HepG2 (cell line): ENCODE measurements around the gene AKAP12. TPM values are rescaled to one million over a fixed set of nuclear protein-coding genes. Genes with fewer than 3 reads are reported as not detected.

ENCODE experiments used
- HNF4G ChIP-seq, 2 experiments: sonication (generic) in 1 of 2; formaldehyde crosslinking in 1 of 2; IDR thresholded peaks; 2 replicates each; pipeline versions ENCODE4 v1.4.0 to v1.6.1; 2011 to 2020; ENCODE audit warnings: borderline replicate concordance in 2 of 2, low read depth in 2 of 2, mild to moderate bottlenecking in 2 of 2, low read length in 1 of 2, missing genetic modification reagents in 1 of 2, moderate library complexity in 1 of 2
- SIX1 ChIP-seq: sonication (generic); formaldehyde crosslinking; IDR thresholded peaks from 2 replicates; pipeline ENCODE4 v1.4.0; 2020; ENCODE audit warnings: missing genetic modification reagents, borderline replicate concordance
- SOX5 ChIP-seq: IDR thresholded peaks from 2 replicates; pipeline ENCODE4 v1.6.1; 2016; ENCODE audit warnings: borderline replicate concordance
- SRSF1 ChIP-seq: fragments of 200-400 bp; formaldehyde crosslinking; optimal IDR thresholded peaks from 2 replicates; pipeline ENCODE3; 2017; ENCODE audit warnings: mild to moderate bottlenecking, low read depth, low read length, moderate library complexity
- SRSF4 ChIP-seq: fragments of 200-400 bp; formaldehyde crosslinking; IDR thresholded peaks from one replicate; pipeline ENCODE4 v1.6.1; 2018; ENCODE audit warnings: mild to moderate bottlenecking, low read depth, low read length, moderate library complexity; ENCODE audit not compliant: poor library complexity, severe bottlenecking
- TCF12 ChIP-seq, 2 experiments: fragments of 450-650 bp in 1 of 2; sonication (generic) in 1 of 2; formaldehyde crosslinking in 1 of 2; IDR thresholded peaks; 2 replicates each; pipeline versions ENCODE4 v1.6.1 to v1.8.0; 2017 to 2022; ENCODE audit warnings: antibody characterized with exemption in 1 of 2, mild to moderate bottlenecking in 1 of 2, missing genetic modification reagents in 1 of 2, moderate library complexity in 1 of 2
- ZNF773 ChIP-seq: sonication (generic); formaldehyde crosslinking; IDR thresholded peaks from 2 replicates; pipeline ENCODE4 v1.4.0; 2020; ENCODE audit warnings: missing genetic modification reagents, borderline replicate concordance
- polyA plus RNA-seq, 8 experiments: library from polyadenylated mRNA; depleted of rRNA in 3 of 8; stranded (reverse) in 7 of 8; unstranded in 1 of 8; fragments of >200 nt; fragmentation: Illumina TruSeq in 4 of 8; extraction: Trizol in 4 of 8; gene quantifications; 2 replicates each; pipeline versions ENCODE4 v1.2.1 to v1.2.3, GENCODE V29; 2011 to 2016; ENCODE audit warnings: low read depth in 4 of 8, missing spikeins in 1 of 8, mixed read lengths in 1 of 8; ENCODE audit not compliant: insufficient read depth in 1 of 8
- total RNA-seq, 5 experiments: library from RNA; depleted of rRNA; stranded (reverse); fragments of >200 nt; fragmentation: Illumina TruSeq; extraction: Trizol; gene quantifications; 2 replicates each; pipeline ENCODE4 v1.2.3, GENCODE V29; 2016; ENCODE audit warnings: low read depth in 1 of 5
- TF ChIP-seq, protein P1 (sequence below): sonication (generic); formaldehyde crosslinking; IDR thresholded peaks from 2 replicates; pipeline ENCODE4 v1.4.0; 2020; ENCODE audit warnings: low read depth, missing genetic modification reagents
- TF ChIP-seq, protein P2 (sequence below): sonication (generic); formaldehyde crosslinking; IDR thresholded peaks from 2 replicates; pipeline ENCODE4 v1.9.0; 2021; ENCODE audit warnings: missing genetic modification reagents, borderline replicate concordance
- TF ChIP-seq, protein P3 (sequence below): sonication (generic); formaldehyde crosslinking; IDR thresholded peaks from 2 replicates; pipeline ENCODE4 v1.4.0; 2020; ENCODE audit warnings: mild to moderate bottlenecking, missing genetic modification reagents
- TF ChIP-seq, protein P4 (sequence below): IDR thresholded peaks from 2 replicates; pipeline ENCODE4 v1.6.1; 2016; ENCODE audit warnings: low read depth, missing genetic modification reagents, missing compliant biosample characterization
- TF ChIP-seq, protein P5 (sequence below): sonication (generic); formaldehyde crosslinking; IDR thresholded peaks from 2 replicates; pipeline ENCODE4 v1.5.1; 2020; ENCODE audit warnings: missing genetic modification reagents, mild to moderate bottlenecking, borderline replicate concordance

The AKAP12 gene
- total and polyA plus RNA-seq, 2 of the 13 experiments (the other 11 are each of a cell fraction or from before 2014, with no cell fraction given) = 10.6 to 19.0 TPM

DNA sequence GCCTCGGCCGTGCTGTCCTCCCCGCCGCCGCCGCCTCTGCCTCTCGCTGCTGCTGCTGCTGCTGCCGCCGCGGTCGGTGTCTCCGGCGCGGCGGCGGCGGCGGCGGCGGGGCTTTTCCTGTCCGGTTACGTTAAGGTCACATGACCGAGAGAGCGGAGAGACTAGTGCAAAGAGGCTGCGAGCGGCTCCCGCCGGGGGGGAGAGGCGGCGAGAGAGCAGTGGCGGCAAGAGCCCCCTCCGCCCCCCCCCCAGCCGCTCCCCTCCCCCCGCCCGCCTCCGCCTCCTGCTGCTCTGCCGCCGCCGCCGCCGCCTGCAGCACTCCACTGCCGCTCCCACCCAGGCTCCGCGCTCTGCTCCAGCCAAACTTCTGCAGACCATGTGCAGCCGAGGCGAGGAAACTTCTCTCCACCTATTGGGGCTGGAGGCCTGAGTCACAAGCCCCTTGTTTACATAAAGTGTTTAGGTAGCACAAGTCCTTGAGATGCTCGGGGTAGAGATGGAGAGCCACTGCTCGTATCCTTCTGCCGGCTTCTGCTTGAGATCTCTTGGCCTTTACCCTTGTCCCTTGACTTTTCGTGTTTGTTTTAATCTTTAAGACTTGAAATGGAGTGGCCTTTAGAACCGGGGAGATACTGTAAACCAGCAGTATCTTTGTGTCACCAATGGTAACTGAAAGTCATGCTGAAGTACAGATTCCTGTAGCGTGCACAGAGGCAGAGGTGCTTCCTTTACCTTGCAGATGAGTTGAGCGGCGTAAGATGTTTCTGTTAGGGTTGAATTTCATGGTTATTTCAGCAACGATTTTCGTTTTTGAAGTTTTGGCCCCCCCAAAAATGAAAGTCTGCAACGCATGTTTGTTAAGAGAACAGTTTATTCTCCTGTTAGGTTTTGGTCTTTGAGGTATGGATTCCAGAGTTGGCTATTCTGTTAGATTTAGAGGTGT, 152.0 kb downstream of the AKAP12 start, which contains the start of gene ZBTB2 (continued):
- TF ChIP-seq, protein P1, sequence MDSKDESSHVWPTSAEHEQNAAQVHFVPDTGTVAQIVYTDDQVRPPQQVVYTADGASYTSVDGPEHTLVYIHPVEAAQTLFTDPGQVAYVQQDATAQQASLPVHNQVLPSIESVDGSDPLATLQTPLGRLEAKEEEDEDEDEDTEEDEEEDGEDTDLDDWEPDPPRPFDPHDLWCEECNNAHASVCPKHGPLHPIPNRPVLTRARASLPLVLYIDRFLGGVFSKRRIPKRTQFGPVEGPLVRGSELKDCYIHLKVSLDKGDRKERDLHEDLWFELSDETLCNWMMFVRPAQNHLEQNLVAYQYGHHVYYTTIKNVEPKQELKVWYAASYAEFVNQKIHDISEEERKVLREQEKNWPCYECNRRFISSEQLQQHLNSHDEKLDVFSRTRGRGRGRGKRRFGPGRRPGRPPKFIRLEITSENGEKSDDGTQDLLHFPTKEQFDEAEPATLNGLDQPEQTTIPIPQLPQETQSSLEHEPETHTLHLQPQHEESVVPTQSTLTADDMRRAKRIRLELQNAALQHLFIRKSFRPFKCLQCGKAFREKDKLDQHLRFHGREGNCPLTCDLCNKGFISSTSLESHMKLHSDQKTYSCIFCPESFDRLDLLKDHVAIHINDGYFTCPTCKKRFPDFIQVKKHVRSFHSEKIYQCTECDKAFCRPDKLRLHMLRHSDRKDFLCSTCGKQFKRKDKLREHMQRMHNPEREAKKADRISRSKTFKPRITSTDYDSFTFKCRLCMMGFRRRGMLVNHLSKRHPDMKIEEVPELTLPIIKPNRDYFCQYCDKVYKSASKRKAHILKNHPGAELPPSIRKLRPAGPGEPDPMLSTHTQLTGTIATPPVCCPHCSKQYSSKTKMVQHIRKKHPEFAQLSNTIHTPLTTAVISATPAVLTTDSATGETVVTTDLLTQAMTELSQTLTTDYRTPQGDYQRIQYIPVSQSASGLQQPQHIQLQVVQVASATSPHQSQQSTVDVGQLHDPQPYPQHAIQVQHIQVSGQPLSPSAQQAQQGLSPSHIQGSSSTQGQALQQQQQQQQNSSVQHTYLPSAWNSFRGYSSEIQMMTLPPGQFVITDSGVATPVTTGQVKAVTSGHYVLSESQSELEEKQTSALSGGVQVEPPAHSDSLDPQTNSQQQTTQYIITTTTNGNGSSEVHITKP (CRISPR knock-in tag) = no peak
- TF ChIP-seq TCF12 (IDR thresholded peaks at IDR 0.05) (no peak), TCF12 (CRISPR knock-in tag; IDR thresholded peaks at IDR 0.05) (no peak), SRSF1 (no peak), SIX1 (CRISPR knock-in tag) (no peak), SOX5 (CRISPR knock-in tag) (no peak), SRSF4 (no peak), ZNF773 (CRISPR knock-in tag) (peak; percentile 7; the same call in 1 of the 2 replicates), HNF4G (IDR thresholded peaks at IDR 0.05; ENCODE audit: borderline replicate concordance, low read depth, low read length) (no peak), HNF4G (CRISPR knock-in tag; IDR thresholded peaks at IDR 0.05; ENCODE audit: borderline replicate concordance, low read depth) (no peak; the same call in 1 of the 2 replicates)
- TF ChIP-seq, protein P2, sequence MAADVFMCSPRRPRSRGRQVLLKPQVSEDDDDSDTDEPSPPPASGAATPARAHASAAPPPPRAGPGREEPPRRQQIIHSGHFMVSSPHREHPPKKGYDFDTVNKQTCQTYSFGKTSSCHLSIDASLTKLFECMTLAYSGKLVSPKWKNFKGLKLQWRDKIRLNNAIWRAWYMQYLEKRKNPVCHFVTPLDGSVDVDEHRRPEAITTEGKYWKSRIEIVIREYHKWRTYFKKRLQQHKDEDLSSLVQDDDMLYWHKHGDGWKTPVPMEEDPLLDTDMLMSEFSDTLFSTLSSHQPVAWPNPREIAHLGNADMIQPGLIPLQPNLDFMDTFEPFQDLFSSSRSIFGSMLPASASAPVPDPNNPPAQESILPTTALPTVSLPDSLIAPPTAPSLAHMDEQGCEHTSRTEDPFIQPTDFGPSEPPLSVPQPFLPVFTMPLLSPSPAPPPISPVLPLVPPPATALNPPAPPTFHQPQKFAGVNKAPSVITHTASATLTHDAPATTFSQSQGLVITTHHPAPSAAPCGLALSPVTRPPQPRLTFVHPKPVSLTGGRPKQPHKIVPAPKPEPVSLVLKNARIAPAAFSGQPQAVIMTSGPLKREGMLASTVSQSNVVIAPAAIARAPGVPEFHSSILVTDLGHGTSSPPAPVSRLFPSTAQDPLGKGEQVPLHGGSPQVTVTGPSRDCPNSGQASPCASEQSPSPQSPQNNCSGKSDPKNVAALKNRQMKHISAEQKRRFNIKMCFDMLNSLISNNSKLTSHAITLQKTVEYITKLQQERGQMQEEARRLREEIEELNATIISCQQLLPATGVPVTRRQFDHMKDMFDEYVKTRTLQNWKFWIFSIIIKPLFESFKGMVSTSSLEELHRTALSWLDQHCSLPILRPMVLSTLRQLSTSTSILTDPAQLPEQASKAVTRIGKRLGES (CRISPR knock-in tag) = no peak
- TF ChIP-seq, protein P3, sequence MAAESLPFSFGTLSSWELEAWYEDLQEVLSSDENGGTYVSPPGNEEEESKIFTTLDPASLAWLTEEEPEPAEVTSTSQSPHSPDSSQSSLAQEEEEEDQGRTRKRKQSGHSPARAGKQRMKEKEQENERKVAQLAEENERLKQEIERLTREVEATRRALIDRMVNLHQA (CRISPR knock-in tag) = no peak
- TF ChIP-seq, protein P4, sequence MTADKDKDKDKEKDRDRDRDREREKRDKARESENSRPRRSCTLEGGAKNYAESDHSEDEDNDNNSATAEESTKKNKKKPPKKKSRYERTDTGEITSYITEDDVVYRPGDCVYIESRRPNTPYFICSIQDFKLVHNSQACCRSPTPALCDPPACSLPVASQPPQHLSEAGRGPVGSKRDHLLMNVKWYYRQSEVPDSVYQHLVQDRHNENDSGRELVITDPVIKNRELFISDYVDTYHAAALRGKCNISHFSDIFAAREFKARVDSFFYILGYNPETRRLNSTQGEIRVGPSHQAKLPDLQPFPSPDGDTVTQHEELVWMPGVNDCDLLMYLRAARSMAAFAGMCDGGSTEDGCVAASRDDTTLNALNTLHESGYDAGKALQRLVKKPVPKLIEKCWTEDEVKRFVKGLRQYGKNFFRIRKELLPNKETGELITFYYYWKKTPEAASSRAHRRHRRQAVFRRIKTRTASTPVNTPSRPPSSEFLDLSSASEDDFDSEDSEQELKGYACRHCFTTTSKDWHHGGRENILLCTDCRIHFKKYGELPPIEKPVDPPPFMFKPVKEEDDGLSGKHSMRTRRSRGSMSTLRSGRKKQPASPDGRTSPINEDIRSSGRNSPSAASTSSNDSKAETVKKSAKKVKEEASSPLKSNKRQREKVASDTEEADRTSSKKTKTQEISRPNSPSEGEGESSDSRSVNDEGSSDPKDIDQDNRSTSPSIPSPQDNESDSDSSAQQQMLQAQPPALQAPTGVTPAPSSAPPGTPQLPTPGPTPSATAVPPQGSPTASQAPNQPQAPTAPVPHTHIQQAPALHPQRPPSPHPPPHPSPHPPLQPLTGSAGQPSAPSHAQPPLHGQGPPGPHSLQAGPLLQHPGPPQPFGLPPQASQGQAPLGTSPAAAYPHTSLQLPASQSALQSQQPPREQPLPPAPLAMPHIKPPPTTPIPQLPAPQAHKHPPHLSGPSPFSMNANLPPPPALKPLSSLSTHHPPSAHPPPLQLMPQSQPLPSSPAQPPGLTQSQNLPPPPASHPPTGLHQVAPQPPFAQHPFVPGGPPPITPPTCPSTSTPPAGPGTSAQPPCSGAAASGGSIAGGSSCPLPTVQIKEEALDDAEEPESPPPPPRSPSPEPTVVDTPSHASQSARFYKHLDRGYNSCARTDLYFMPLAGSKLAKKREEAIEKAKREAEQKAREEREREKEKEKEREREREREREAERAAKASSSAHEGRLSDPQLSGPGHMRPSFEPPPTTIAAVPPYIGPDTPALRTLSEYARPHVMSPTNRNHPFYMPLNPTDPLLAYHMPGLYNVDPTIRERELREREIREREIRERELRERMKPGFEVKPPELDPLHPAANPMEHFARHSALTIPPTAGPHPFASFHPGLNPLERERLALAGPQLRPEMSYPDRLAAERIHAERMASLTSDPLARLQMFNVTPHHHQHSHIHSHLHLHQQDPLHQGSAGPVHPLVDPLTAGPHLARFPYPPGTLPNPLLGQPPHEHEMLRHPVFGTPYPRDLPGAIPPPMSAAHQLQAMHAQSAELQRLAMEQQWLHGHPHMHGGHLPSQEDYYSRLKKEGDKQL (CRISPR knock-in tag) = no peak
- TF ChIP-seq, protein P5, sequence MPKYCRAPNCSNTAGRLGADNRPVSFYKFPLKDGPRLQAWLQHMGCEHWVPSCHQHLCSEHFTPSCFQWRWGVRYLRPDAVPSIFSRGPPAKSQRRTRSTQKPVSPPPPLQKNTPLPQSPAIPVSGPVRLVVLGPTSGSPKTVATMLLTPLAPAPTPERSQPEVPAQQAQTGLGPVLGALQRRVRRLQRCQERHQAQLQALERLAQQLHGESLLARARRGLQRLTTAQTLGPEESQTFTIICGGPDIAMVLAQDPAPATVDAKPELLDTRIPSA = peak; percentile 35; the same call in 1 of the 2 replicates
